ENCODE data around the gene PLCB4. TPM values are rescaled to one million over a fixed set of nuclear protein-coding genes. Genes with fewer than 3 reads are reported as not detected.

Gene PLCB4
- total and polyA plus RNA-seq, 4 donors: 1.5 to 26.2 (median 10.8) TPM

DNA sequence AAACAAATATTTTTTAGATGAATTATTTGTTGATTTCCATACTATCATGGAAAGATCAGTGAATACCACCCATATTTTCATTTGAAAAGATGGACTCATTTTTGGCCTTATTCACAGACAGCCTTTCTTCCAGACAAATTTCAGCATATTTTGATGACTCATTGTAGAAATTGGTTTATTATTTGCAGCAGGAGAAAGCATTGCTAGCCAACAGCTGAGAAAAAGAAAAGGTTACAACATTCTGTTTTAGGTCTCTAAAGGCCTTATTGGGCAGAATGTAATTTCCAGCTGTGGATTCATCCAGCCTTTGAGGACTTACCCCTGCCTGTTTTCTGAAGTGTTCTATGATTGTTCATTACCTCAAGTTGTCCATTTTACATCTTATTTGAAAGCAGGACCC, 201.9 kb downstream of the PLCB4 start:
- Histone ChIP-seq H3K27me3 (ENCODE audit: control insufficient read depth in 1 of 2, insufficient read depth in 2 of 2, low read length in 1 of 2) (no peaks in the 10 kb centered on the region), H3K27ac (ENCODE audit: low read depth in 1 of 2, low read length in 2 of 2) (no peak overlapping the region), H3K4me3 (ENCODE audit: low read length in 2 of 2) (no peak overlapping the region), H3K9me3 (ENCODE audit: control insufficient read depth, low read length) (no peaks in the 10 kb centered on the region), H3K4me1 (ENCODE audit: control insufficient read depth in 1 of 2, insufficient read depth in 2 of 2, low read length in 2 of 2) (peaks cover 0 to 1% of the 10 kb centered on the region in 2 donors), H3K36me3 (ENCODE audit: control insufficient read depth in 1 of 2, insufficient read depth in 2 of 2, low read length in 1 of 2) (no peaks in the 10 kb centered on the region)
- intact Hi-C loops (cut with DNase I): no loop called here
- ATAC-seq (ENCODE audit: low FRiP score) (peak; percentile 53), DNase-seq (no peak)

DNA sequence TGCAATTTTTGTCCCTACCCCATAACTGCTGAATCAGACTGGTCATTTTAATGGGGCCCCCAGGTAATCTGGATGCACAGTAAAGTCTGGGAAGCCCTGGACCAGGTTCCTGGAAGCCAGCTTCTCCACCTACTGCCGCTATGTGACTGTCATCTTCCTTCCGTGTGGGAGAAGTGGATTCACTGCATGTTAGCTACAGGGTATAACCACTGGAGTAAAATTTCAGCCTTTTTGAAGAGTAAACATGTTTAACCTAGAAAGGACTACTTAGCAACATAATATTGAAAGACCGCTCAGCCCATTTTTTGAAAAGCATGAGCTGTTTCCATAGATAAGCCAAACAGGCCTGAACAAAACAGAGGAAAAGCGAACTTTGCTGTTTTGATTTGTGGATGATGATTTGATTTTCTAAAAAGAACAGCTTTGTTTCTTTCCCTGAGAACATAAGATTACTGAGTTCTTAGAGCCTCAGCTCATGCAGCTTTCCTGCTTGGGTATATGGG, 208.1 kb downstream of the PLCB4 start:
- H3K27ac ChIP-seq (ENCODE audit: low read depth in 1 of 2, low read length in 2 of 2): no peak overlapping the region
- intact Hi-C loops (cut with DNase I): no loop called here
- no peak for ATAC-seq (ENCODE audit: low FRiP score)
- H3K36me3 ChIP-seq (ENCODE audit: control insufficient read depth in 1 of 2, insufficient read depth in 2 of 2, low read length in 1 of 2): no peaks in the 10 kb centered on the region
- 31 to 55% methylated on average over 4 of the region's 4 CpGs for WGBS, 2 donors
- no peak for DNase-seq
- no peaks in the 10 kb centered on the region for H3K27me3 ChIP-seq (ENCODE audit: control insufficient read depth in 1 of 2, insufficient read depth in 2 of 2, low read length in 1 of 2)
- no peak overlapping the region for H3K4me3 ChIP-seq (ENCODE audit: low read length in 2 of 2)
- peaks cover 0 to 1% of the 10 kb centered on the region in 2 donors for H3K4me1 ChIP-seq (ENCODE audit: control insufficient read depth in 1 of 2, insufficient read depth in 2 of 2, low read length in 2 of 2)
- no peaks in the 10 kb centered on the region for H3K9me3 ChIP-seq (ENCODE audit: control insufficient read depth, low read length)

DNA sequence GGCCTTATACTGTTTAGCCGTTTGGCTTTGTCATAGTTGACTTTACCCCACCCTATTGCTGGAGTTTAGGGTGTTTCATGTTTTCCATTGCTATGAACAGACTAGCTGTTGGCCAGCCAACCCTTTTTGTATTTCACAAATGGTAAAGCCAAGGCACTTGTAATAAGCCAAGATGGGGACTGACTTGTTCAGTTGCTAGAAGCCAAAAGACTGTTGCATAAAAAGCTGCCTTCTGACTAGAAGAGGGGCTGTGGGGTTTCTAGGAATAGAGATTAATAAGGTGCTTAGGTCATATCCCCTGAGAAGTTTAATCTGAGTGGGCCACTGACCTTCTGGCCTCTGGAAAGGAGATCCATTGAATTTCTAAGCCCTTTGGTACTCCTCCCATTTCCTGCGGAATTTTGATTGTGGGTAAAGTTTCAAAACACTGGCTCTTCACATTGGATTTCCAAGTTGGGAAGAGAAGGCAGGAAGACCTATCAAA, 211.1 kb downstream of the PLCB4 start:
- intact Hi-C loops (cut with DNase I): no loop called here
- Histone ChIP-seq H3K4me1 (ENCODE audit: control insufficient read depth in 1 of 2, insufficient read depth in 2 of 2, low read length in 2 of 2) (peaks cover 0 to 1% of the 10 kb centered on the region in 2 donors), H3K36me3 (ENCODE audit: control insufficient read depth in 1 of 2, insufficient read depth in 2 of 2, low read length in 1 of 2) (no peaks in the 10 kb centered on the region), H3K27me3 (ENCODE audit: control insufficient read depth in 1 of 2, insufficient read depth in 2 of 2, low read length in 1 of 2) (no peaks in the 10 kb centered on the region), H3K27ac (ENCODE audit: low read depth in 1 of 2, low read length in 2 of 2) (no peak overlapping the region), H3K9me3 (ENCODE audit: control insufficient read depth, low read length) (no peaks in the 10 kb centered on the region), H3K4me3 (ENCODE audit: low read length in 2 of 2) (no peak overlapping the region)
- DNase-seq (no peak), ATAC-seq (ENCODE audit: low FRiP score) (peak; percentile 70)
- 77 to 81% methylated on average over 2 of the region's 2 CpGs for WGBS, 2 donors

DNA sequence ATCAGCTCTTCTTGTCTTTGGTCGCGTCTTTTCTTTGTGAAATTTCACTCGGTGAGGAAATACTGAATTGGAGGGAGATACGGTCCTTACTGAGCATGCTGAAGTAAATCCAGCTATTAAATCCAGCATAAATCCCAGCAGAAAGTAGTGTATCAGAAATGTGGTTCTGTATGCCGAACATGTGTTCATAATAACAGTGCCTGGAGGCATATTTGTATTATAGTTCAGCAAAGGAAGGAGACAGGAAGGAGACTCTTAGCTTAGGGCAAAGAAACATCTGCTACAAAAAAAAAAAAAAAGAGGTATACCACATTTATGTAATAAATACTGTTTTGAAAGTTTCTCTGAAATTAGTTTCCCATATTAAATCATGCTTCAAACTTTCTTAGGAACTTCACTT, 211.8 kb downstream of the PLCB4 start:
- Histone ChIP-seq H3K4me3 (ENCODE audit: low read length in 2 of 2) (no peak overlapping the region), H3K27ac (ENCODE audit: low read depth in 1 of 2, low read length in 2 of 2) (no peak overlapping the region), H3K9me3 (ENCODE audit: control insufficient read depth, low read length) (no peaks in the 10 kb centered on the region), H3K4me1 (ENCODE audit: control insufficient read depth in 1 of 2, insufficient read depth in 2 of 2, low read length in 2 of 2) (no peaks in the 10 kb centered on the region), H3K36me3 (ENCODE audit: control insufficient read depth in 1 of 2, insufficient read depth in 2 of 2, low read length in 1 of 2) (no peaks in the 10 kb centered on the region), H3K27me3 (ENCODE audit: control insufficient read depth in 1 of 2, insufficient read depth in 2 of 2, low read length in 1 of 2) (no peaks in the 10 kb centered on the region)
- intact Hi-C loops (cut with DNase I): no loop called here
- WGBS, 2 donors: 90 to 96% methylated on average over 5 of the region's 5 CpGs
- DNase-seq (no peak), ATAC-seq (ENCODE audit: low FRiP score) (no peak)

DNA sequence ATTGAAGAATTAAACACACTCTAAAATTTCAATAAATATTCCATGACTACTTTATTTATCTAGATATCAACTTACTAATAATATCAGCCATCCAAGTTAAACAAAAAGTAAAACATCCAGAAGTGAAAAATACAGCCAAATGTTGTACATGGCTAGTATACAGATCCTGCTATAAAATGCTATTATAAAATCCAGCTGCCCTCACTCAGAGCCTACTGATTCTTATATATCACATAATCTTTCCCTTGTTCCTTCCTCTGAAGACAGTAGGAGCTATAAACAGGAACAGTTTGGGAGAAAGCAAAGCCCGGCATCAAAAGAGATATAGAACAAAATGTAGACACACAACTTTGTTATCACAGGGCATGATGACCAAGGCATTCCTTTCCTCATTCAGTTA, 212.9 kb downstream of the PLCB4 start:
- WGBS, 2 donors: 59 to 62% methylated on average over 1 of the region's 1 CpG
- H3K36me3 ChIP-seq (ENCODE audit: control insufficient read depth in 1 of 2, insufficient read depth in 2 of 2, low read length in 1 of 2): no peaks in the 10 kb centered on the region
- no peak for ATAC-seq (ENCODE audit: low FRiP score)
- no peaks in the 10 kb centered on the region for H3K4me1 ChIP-seq (ENCODE audit: control insufficient read depth in 1 of 2, insufficient read depth in 2 of 2, low read length in 2 of 2)
- no peaks in the 10 kb centered on the region for H3K9me3 ChIP-seq (ENCODE audit: control insufficient read depth, low read length)
- no peaks in the 10 kb centered on the region for H3K27me3 ChIP-seq (ENCODE audit: control insufficient read depth in 1 of 2, insufficient read depth in 2 of 2, low read length in 1 of 2)
- H3K27ac ChIP-seq (ENCODE audit: low read depth in 1 of 2, low read length in 2 of 2): no peak overlapping the region
- no peak for DNase-seq
- H3K4me3 ChIP-seq (ENCODE audit: low read length in 2 of 2): no peak overlapping the region
- intact Hi-C loops (cut with DNase I): no loop called here

DNA sequence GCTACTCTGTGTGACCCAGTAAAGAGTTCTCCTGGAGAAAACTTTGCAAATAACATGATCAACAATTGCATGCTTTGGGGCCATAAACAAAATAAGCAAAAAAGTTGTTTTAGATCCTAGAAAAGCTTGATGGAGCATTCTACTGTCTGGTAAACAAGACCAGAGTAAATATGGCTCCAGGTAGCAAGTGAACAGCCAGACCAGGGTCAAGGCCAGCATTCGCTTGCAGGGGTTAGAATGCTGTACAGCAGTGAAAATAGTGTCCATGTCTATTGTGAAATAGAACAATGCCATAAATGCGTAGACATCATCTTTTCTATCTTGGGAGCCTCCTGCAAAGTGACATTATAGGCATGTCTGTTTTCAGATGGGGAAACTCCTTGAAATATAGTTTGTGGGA, 216.7 kb downstream of the PLCB4 start:
- 95 to 99% methylated on average over 2 of the region's 2 CpGs for WGBS, 2 donors
- Histone ChIP-seq H3K27ac (ENCODE audit: low read depth in 1 of 2, low read length in 2 of 2) (no peak overlapping the region), H3K27me3 (ENCODE audit: control insufficient read depth in 1 of 2, insufficient read depth in 2 of 2, low read length in 1 of 2) (no peaks in the 10 kb centered on the region), H3K9me3 (ENCODE audit: control insufficient read depth, low read length) (no peaks in the 10 kb centered on the region), H3K36me3 (ENCODE audit: control insufficient read depth in 1 of 2, insufficient read depth in 2 of 2, low read length in 1 of 2) (no peaks in the 10 kb centered on the region), H3K4me3 (ENCODE audit: low read length in 2 of 2) (no peak overlapping the region), H3K4me1 (ENCODE audit: control insufficient read depth in 1 of 2, insufficient read depth in 2 of 2, low read length in 2 of 2) (no peaks in the 10 kb centered on the region)
- intact Hi-C loops (cut with DNase I): no loop called here
- no peak for ATAC-seq (ENCODE audit: low FRiP score)
- DNase-seq: no peak

DNA sequence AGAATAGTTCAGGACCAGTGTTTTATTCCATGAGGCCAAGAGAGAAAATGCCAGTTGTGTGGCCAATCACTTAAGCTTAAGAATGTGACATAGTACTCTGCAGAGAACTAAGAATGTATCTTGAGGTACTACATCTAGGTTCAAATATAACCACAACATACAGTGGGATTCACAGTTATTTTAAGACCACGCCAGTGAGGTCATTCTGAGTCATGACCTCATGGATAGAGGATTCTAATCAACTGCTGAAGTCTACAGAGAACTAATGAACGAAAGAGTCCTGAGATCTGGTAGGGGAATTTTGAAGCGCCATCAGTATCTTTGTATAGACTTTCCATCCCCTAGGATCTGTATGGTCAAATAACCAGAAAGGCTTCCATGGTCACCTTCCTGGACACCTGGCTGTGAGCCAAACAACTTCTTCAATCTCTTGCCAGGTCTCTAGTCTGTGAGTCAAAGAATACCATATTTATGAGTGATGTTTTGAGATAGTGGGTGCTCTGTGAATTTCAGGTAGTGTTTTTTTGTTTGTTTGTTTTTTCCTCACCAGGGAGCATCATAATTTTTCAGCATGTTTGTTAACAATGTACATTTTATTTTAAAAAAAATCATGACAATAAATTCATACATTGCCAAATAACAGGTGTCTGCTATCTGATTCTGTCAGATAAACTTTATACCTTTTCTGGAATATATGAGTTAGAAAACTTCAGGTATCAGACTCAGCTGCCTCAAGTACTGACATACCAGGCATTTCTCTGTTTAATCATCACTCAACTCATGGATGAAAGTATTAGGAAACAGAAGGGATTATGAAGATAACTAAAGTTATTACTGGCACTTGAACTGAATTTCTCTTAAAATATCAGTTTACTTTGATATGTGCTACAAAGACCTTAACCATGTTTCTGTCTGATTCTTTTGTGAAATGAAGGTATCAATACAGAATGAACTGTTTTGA, 217.9 kb downstream of the PLCB4 start:
- Histone ChIP-seq H3K9me3 (ENCODE audit: control insufficient read depth, low read length) (no peaks in the 10 kb centered on the region), H3K4me1 (ENCODE audit: control insufficient read depth in 1 of 2, insufficient read depth in 2 of 2, low read length in 2 of 2) (no peaks in the 10 kb centered on the region), H3K4me3 (ENCODE audit: low read length in 2 of 2) (no peak overlapping the region), H3K36me3 (ENCODE audit: control insufficient read depth in 1 of 2, insufficient read depth in 2 of 2, low read length in 1 of 2) (no peaks in the 10 kb centered on the region), H3K27ac (ENCODE audit: low read depth in 1 of 2, low read length in 2 of 2) (no peak overlapping the region), H3K27me3 (ENCODE audit: control insufficient read depth in 1 of 2, insufficient read depth in 2 of 2, low read length in 1 of 2) (no peaks in the 10 kb centered on the region)
- ATAC-seq (ENCODE audit: low FRiP score) (no peak), DNase-seq (no peak)
- intact Hi-C loops (cut with DNase I): no loop called here
- WGBS, 2 donors: 96 to 98% methylated on average over 3 of the region's 3 CpGs

DNA sequence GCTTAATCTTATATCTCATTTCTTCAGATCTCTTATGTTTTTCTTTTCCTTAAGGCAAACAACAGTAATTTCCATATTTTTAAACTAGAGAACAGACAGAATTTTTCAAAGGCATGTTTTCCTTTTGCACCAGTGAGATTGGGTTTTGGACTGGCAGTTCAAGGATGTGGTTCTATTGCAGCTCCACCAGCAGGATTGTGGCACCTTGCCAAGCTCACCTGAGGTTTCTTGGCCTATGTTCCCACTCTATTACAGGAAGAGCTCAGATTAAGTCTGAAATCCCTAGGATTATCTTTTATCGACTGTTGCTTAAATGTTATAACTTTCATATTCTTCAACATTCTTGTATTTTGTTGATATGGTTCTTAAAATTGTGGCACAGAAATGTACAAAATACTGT, 218.9 kb downstream of the PLCB4 start:
- no peak for DNase-seq
- ATAC-seq (ENCODE audit: low FRiP score): no peak
- H3K27me3 ChIP-seq (ENCODE audit: control insufficient read depth in 1 of 2, insufficient read depth in 2 of 2, low read length in 1 of 2): no peaks in the 10 kb centered on the region
- H3K27ac ChIP-seq (ENCODE audit: low read depth in 1 of 2, low read length in 2 of 2): no peak overlapping the region
- no peak overlapping the region for H3K4me3 ChIP-seq (ENCODE audit: low read length in 2 of 2)
- H3K36me3 ChIP-seq (ENCODE audit: control insufficient read depth in 1 of 2, insufficient read depth in 2 of 2, low read length in 1 of 2): no peaks in the 10 kb centered on the region
- 89 to 97% methylated on average over 1 of the region's 1 CpG for WGBS, 2 donors
- intact Hi-C loops (cut with DNase I): no loop called here
- no peaks in the 10 kb centered on the region for H3K9me3 ChIP-seq (ENCODE audit: control insufficient read depth, low read length)
- H3K4me1 ChIP-seq (ENCODE audit: control insufficient read depth in 1 of 2, insufficient read depth in 2 of 2, low read length in 2 of 2): no peaks in the 10 kb centered on the region

DNA sequence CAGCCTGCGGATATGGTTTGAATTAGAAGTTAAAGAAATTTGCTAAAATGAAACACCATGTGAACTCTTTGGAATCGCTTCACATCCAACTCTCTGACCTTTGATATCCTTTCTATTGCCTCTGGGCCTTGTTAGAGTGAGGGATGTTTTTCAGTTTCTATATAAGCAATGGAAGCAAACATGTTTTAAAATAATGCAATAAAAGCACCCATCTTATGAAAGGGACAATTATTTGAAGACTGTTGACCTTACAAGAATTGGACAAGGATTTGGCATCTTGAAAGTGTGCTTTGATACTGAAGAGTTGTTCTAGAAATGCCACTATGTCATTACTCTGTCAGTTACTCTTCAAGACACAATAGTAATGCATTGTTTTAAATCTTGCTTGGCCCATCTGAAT, 221.4 kb downstream of the PLCB4 start:
- Histone ChIP-seq H3K4me1 (ENCODE audit: control insufficient read depth in 1 of 2, insufficient read depth in 2 of 2, low read length in 2 of 2) (peaks cover 0 to 2% of the 10 kb centered on the region in 2 donors), H3K36me3 (ENCODE audit: control insufficient read depth in 1 of 2, insufficient read depth in 2 of 2, low read length in 1 of 2) (no peaks in the 10 kb centered on the region), H3K9me3 (ENCODE audit: control insufficient read depth, low read length) (no peaks in the 10 kb centered on the region), H3K27ac (ENCODE audit: low read depth in 1 of 2, low read length in 2 of 2) (no peak overlapping the region), H3K4me3 (ENCODE audit: low read length in 2 of 2) (no peak overlapping the region), H3K27me3 (ENCODE audit: control insufficient read depth in 1 of 2, insufficient read depth in 2 of 2, low read length in 1 of 2) (no peaks in the 10 kb centered on the region)
- DNase-seq (no peak), ATAC-seq (ENCODE audit: low FRiP score) (no peak)
- intact Hi-C loops (cut with DNase I): no loop called here
- WGBS, 2 donors: 98 to 99% methylated on average over 2 of the region's 2 CpGs

All from aorta (tissue), 5 donors.